Testis (tissue), 3 donors: ENCODE measurements around the gene RELL2. TPM values are rescaled to one million over a fixed set of nuclear protein-coding genes. Genes with fewer than 3 reads are reported as not detected.

Source experiments
- DNase-seq: peaks from one replicate; pipeline ENCODE4 v3.0.0-alpha.2; 2019
- H3K27ac ChIP-seq, 2 donors: fragments of 200-600 bp; sonication (generic); one replicate each; pipeline ENCODE4 v1.5.1; 2019
- H3K27me3 ChIP-seq: fragments of 200-600 bp; sonication (generic); one replicate; pipeline ENCODE4 v1.5.1; 2019
- H3K36me3 ChIP-seq: fragments of 200-600 bp; sonication (generic); one replicate; pipeline ENCODE4 v1.5.1; 2017; ENCODE audit warnings: low read depth; ENCODE audit errors: missing control alignments
- H3K4me1 ChIP-seq: fragments of 200-600 bp; sonication (generic); one replicate; pipeline ENCODE4 v1.5.1; 2019
- H3K4me3 ChIP-seq, 2 donors: fragments of 200-600 bp; sonication (generic); one replicate each; pipeline ENCODE4 v1.5.1; 2017 to 2019
- H3K9me3 ChIP-seq: fragments of 200-600 bp; sonication (generic); one replicate; pipeline ENCODE4 v1.5.1; 2017
- CTCF ChIP-seq, 3 experiments: fragments of 450-650 bp in 2 of 3; fragments of 200-600 bp in 1 of 3; sonication (generic) in 1 of 3; IDR thresholded peaks; one replicate each; pipeline ENCODE4 v1.5.1; 2016 to 2019; ENCODE audit warnings: antibody characterized with exemption in 3 of 3, mild to moderate bottlenecking in 2 of 3, moderate library complexity in 1 of 3
- POLR2A ChIP-seq: fragments of 450-650 bp; IDR thresholded peaks from one replicate; pipeline ENCODE4 v1.6.1; 2017; ENCODE audit warnings: antibody characterized with exemption, mild to moderate bottlenecking, moderate library complexity
- WGBS, 2 donors: methylation state at CpG; one replicate each; pipeline ENCODE4 v1.1.5; 2018; 5-methylcytosine and 5-hydroxymethylcytosine counted together
- intact Hi-C: fragments of 100-400 bp; cut with DNase I; formaldehyde crosslinking; loops from one replicate; pipeline ENCODE4 v1.15.1; 2023; ENCODE audit warnings: low total_unique reads
- polyA plus RNA-seq: library from polyadenylated mRNA; stranded (reverse); fragments of 350-450 nt; fragmentation: Illumina TruSeq; extraction: RNeasy Lipid Tissue Mini Kit (QIAGEN cat#74804); gene quantifications from one replicate; pipeline ENCODE4 v1.2.3, GENCODE V29; 2014; ENCODE audit warnings: low read depth, low replicate concordance; ENCODE audit not compliant: insufficient read depth
- total RNA-seq, 2 donors: library from RNA; depleted of rRNA; stranded (reverse); fragments of >200 nt; gene quantifications; one replicate each; pipeline ENCODE4 v1.2.3, GENCODE V29; 2016

The RELL2 gene
- total and polyA plus RNA-seq, 3 donors from 2014 or later: 8.6 to 17.0 (median 11.3) TPM

DNA sequence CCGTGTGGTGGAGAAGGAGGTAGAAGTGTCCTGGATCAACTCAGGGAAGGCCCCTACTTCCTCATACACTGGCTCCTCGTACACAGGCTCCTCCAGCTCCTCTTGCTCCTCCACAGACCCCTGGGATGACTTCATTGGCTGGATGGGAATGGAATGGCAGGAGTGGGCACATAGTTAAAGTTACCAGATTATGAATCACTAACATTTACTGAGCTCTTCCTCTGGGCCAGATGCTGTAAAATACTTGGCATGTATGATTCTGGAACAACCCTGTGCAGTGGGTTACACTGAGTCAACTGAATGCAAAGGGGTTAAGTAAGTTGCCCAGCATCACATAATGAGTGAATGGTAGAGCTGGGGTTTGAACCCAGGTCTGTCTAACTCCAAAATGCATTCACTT is 17.5 kb downstream of the RELL2 start:
- Histone ChIP-seq H3K9me3 (no peaks in the 10 kb centered on the region), H3K4me1 (peaks cover 5% of the 10 kb centered on the region), H3K27me3 (no peaks in the 10 kb centered on the region), H3K36me3 (no peaks in the 10 kb centered on the region), H3K4me3 (no peak overlapping the region), H3K27ac (no peak overlapping the region)
- no peak for TF ChIP-seq CTCF (IDR thresholded peaks at IDR 0.05)
- no peak for TF ChIP-seq POLR2A
- DNase-seq: no peak
- WGBS, 2 donors: 88 to 94% methylated on average over 2 of the region's 2 CpGs
- intact Hi-C loops: no loop called here

DNA sequence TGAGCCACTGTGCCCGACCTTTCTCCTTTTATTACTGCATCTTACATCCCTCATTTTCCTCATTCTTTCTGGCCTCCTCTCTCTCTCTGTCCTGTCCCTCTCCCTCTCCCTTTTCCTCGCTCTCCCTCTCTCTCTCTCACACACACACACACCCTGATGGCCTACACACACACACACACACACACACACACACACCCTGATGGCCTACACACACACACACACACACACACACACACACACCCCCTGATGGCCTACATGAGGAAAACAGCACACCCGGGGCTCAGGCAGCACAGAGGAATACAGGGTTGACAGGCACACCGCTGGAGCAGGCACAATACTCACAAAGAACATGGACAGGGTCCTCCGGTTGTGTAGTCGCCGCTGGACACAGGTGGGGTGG is 18.2 kb downstream of the RELL2 start:
- H3K9me3 ChIP-seq: no peaks in the 10 kb centered on the region
- no peak for DNase-seq
- no peak overlapping the region for H3K4me3 ChIP-seq
- no peaks in the 10 kb centered on the region for H3K36me3 ChIP-seq
- peaks cover 5% of the 10 kb centered on the region for H3K4me1 ChIP-seq
- no peak for TF ChIP-seq CTCF (IDR thresholded peaks at IDR 0.05)
- no peak for TF ChIP-seq POLR2A
- 89 to 90% methylated on average over 7 of the region's 7 CpGs for WGBS, 2 donors
- no peaks in the 10 kb centered on the region for H3K27me3 ChIP-seq
- H3K27ac ChIP-seq: no peak overlapping the region
- intact Hi-C loops: no loop called here

GRCh38 chr5:141656396-141656795 is 19.6 kb downstream of the RELL2 start:
- Histone ChIP-seq H3K36me3 (no peaks in the 10 kb centered on the region), H3K4me1 (no peaks in the 10 kb centered on the region), H3K9me3 (no peaks in the 10 kb centered on the region), H3K27ac (no peak overlapping the region), H3K27me3 (no peaks in the 10 kb centered on the region), H3K4me3 (no peak overlapping the region)
- no peak for TF ChIP-seq POLR2A
- TF ChIP-seq CTCF (IDR thresholded peaks at IDR 0.05): no peak
- intact Hi-C loops: no loop called here
- 93 to 100% methylated on average over 2 to 9 of the region's 9 CpGs for WGBS, 2 donors
- no peak for DNase-seq

GRCh38 chr5:141657404-141657803 is 20.6 kb downstream of the RELL2 start:
- WGBS, 2 donors: 88 to 94% methylated on average over 1 of the region's 1 CpG
- TF ChIP-seq POLR2A: no peak
- TF ChIP-seq CTCF (IDR thresholded peaks at IDR 0.05): no peak
- Histone ChIP-seq H3K27me3 (no peaks in the 10 kb centered on the region), H3K4me1 (no peaks in the 10 kb centered on the region), H3K36me3 (no peaks in the 10 kb centered on the region), H3K4me3 (no peak overlapping the region), H3K27ac (no peak overlapping the region), H3K9me3 (no peaks in the 10 kb centered on the region)
- intact Hi-C loops: no loop called here
- DNase-seq: no peak

DNA sequence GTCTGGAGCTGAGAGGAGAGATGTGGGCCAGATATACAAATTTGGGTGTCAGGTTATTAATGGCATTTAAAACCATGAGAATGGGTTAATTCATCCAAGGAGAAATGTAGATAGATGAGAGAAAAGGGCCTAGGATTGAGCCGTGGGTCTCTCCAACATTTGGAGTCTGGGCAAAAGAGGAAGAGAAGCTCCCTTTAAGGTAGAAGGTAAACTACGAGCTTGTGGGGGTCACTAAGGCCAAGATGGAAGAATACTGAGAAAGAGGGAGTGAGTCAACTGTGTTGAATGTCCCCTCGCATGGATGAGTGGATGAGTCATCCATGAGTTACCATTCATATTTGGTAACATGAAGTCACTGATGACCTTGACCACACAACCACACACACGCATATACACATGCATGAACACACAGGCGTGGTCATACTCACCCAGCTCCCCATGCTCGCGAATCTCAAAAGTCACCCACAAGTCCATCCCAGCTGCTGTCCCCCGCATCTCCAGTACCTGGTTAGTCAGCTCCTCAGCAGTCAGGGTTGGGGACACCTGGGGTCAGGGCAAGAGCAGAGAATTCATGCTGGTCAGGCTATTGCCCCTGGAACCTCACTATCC is 21.2 kb downstream of the RELL2 start:
- H3K36me3 ChIP-seq: no peaks in the 10 kb centered on the region
- no peaks in the 10 kb centered on the region for H3K9me3 ChIP-seq
- WGBS, 2 donors: 86 to 87% methylated on average over 8 of the region's 8 CpGs
- TF ChIP-seq POLR2A (no peak), CTCF (IDR thresholded peaks at IDR 0.05) (no peak)
- no peak overlapping the region for H3K4me3 ChIP-seq
- DNase-seq: no peak
- H3K27ac ChIP-seq: no peak overlapping the region
- no peaks in the 10 kb centered on the region for H3K27me3 ChIP-seq
- H3K4me1 ChIP-seq: no peaks in the 10 kb centered on the region
- intact Hi-C loops: no loop called here
